ENCODE measurements around the gene GRIN1.

Gene GRIN1

GRCh38 chr9:137163365-137163715 lies 24.4 kb downstream of the GRIN1 start:
- Histone ChIP-seq H3K27ac (ENCODE audit: insufficient read depth in 1 of 2, low read depth in 1 of 2, low read length in 2 of 2, poor library complexity in 1 of 2, severe bottlenecking in 2 of 2) (no peak overlapping the region), H3K4me3 (ENCODE audit: control insufficient read depth in 1 of 7, extremely low read depth in 1 of 7, insufficient read depth in 4 of 7, low read depth in 2 of 7, low read length in 6 of 7) (peak overlapping the region in 3 of 7 experiments; percentile 36 to 59 (median 49)), H3K36me3 (ENCODE audit: control insufficient read depth in 4 of 4, insufficient read depth in 4 of 4, low read length in 3 of 4) (no peaks in the 10 kb centered on the region), H3K27me3 (replicated peaks in 2 of 5; ENCODE audit: control insufficient read depth in 4 of 5, insufficient read depth in 5 of 5, low read length in 4 of 5) (peaks cover 0 to 97% (median 19%) of the 10 kb centered on the region in 5 experiments), H3K9me3 (ENCODE audit: control extremely low read depth in 1 of 5, control insufficient read depth in 4 of 5, insufficient read depth in 2 of 5, low read depth in 1 of 5, low read length in 4 of 5) (no peaks in the 10 kb centered on the region), H3K4me1 (ENCODE audit: control extremely low read depth in 1 of 4, control insufficient read depth in 4 of 4, insufficient read depth in 4 of 4, low read length in 3 of 4) (peaks cover 0 to 49% (median 31%) of the 10 kb centered on the region in 4 experiments)
- POLR2A ChIA-PET = interaction anchor here (1.5 kb wide), 1 partner anchor 66 kb away, joined by 3 read pairs; no protein-coding TSS in a partner anchor
- CTCF ChIA-PET = interaction anchor here (1.0 to 1.4 kb wide), 4 partner anchors 8 to 64 kb away, joined by 3 to 8 read pairs (median 4); partner anchors contain the start of genes RNF224 and TMEM210
- WGBS (ENCODE audit: insufficient coverage) = 41% methylated on average over 26 of the region's 26 CpGs
- no peak for DNase-seq

- no peak for DNase-seq
- ChIA-PET CTCF (no interaction called here), POLR2A (no interaction called here)
- Histone ChIP-seq H3K27ac (ENCODE audit: insufficient read depth in 1 of 2, low read depth in 1 of 2, low read length in 2 of 2, poor library complexity in 1 of 2, severe bottlenecking in 2 of 2) (no peak overlapping the region), H3K9me3 (ENCODE audit: control extremely low read depth in 1 of 5, control insufficient read depth in 4 of 5, insufficient read depth in 2 of 5, low read depth in 1 of 5, low read length in 4 of 5) (no peaks in the 10 kb centered on the region), H3K4me3 (ENCODE audit: control insufficient read depth in 1 of 7, extremely low read depth in 1 of 7, insufficient read depth in 4 of 7, low read depth in 2 of 7, low read length in 6 of 7) (no peak overlapping the region), H3K27me3 (replicated peaks in 2 of 5; ENCODE audit: control insufficient read depth in 4 of 5, insufficient read depth in 5 of 5, low read length in 4 of 5) (peaks cover 0 to 96% (median 17%) of the 10 kb centered on the region in 5 experiments), H3K36me3 (ENCODE audit: control insufficient read depth in 4 of 4, insufficient read depth in 4 of 4, low read length in 3 of 4) (no peaks in the 10 kb centered on the region), H3K4me1 (ENCODE audit: control extremely low read depth in 1 of 4, control insufficient read depth in 4 of 4, insufficient read depth in 4 of 4, low read length in 3 of 4) (peaks cover 0 to 49% (median 32%) of the 10 kb centered on the region in 4 experiments)
- 92% methylated on average over 18 of the region's 22 CpGs for WGBS (ENCODE audit: insufficient coverage)
These were observed 24.9 kb downstream of the GRIN1 start for GRCh38 chr9:137163805-137164204.

GRCh38 chr9:137164370-137165249 lies 25.7 kb downstream of the GRIN1 start:
- peaks cover 0 to 50% (median 36%) of the 10 kb centered on the region in 4 experiments for H3K4me1 ChIP-seq (ENCODE audit: control extremely low read depth in 1 of 4, control insufficient read depth in 4 of 4, insufficient read depth in 4 of 4, low read length in 3 of 4)
- 86% methylated on average over 27 of the region's 34 CpGs for WGBS (ENCODE audit: insufficient coverage)
- no peaks in the 10 kb centered on the region for H3K9me3 ChIP-seq (ENCODE audit: control extremely low read depth in 1 of 5, control insufficient read depth in 4 of 5, insufficient read depth in 2 of 5, low read depth in 1 of 5, low read length in 4 of 5)
- H3K36me3 ChIP-seq (ENCODE audit: control insufficient read depth in 4 of 4, insufficient read depth in 4 of 4, low read length in 3 of 4) = no peaks in the 10 kb centered on the region
- no peak overlapping the region for H3K27ac ChIP-seq (ENCODE audit: insufficient read depth in 1 of 2, low read depth in 1 of 2, low read length in 2 of 2, poor library complexity in 1 of 2, severe bottlenecking in 2 of 2)
- ChIA-PET CTCF (no interaction called here), POLR2A (no interaction called here)
- H3K4me3 ChIP-seq (ENCODE audit: control insufficient read depth in 1 of 7, extremely low read depth in 1 of 7, insufficient read depth in 4 of 7, low read depth in 2 of 7, low read length in 6 of 7) = no peak overlapping the region
- H3K27me3 ChIP-seq (replicated peaks in 2 of 5; ENCODE audit: control insufficient read depth in 4 of 5, insufficient read depth in 5 of 5, low read length in 4 of 5) = peaks cover 0 to 96% (median 14%) of the 10 kb centered on the region in 5 experiments
- no peak for DNase-seq

- H3K27me3 ChIP-seq (replicated peaks in 2 of 5; ENCODE audit: control insufficient read depth in 4 of 5, insufficient read depth in 5 of 5, low read length in 4 of 5) = peaks cover 0 to 96% (median 14%) of the 10 kb centered on the region in 5 experiments
- H3K36me3 ChIP-seq (ENCODE audit: control insufficient read depth in 4 of 4, insufficient read depth in 4 of 4, low read length in 3 of 4) = no peaks in the 10 kb centered on the region
- no peak overlapping the region for H3K4me3 ChIP-seq (ENCODE audit: control insufficient read depth in 1 of 7, extremely low read depth in 1 of 7, insufficient read depth in 4 of 7, low read depth in 2 of 7, low read length in 6 of 7)
- H3K4me1 ChIP-seq (ENCODE audit: control extremely low read depth in 1 of 4, control insufficient read depth in 4 of 4, insufficient read depth in 4 of 4, low read length in 3 of 4) = peaks cover 0 to 58% (median 41%) of the 10 kb centered on the region in 4 experiments
- no peaks in the 10 kb centered on the region for H3K9me3 ChIP-seq (ENCODE audit: control extremely low read depth in 1 of 5, control insufficient read depth in 4 of 5, insufficient read depth in 2 of 5, low read depth in 1 of 5, low read length in 4 of 5)
- no peak for DNase-seq
- CTCF ChIA-PET = interaction anchor here (1.1 kb wide), 1 partner anchor 10 kb away, joined by 3 read pairs; no protein-coding TSS in a partner anchor
- H3K27ac ChIP-seq (ENCODE audit: insufficient read depth in 1 of 2, low read depth in 1 of 2, low read length in 2 of 2, poor library complexity in 1 of 2, severe bottlenecking in 2 of 2) = no peak overlapping the region
- 92% methylated on average over 29 of the region's 32 CpGs for WGBS (ENCODE audit: insufficient coverage)
- POLR2A ChIA-PET = no interaction called here
These were observed 26.4 kb downstream of the GRIN1 start for GRCh38 chr9:137165250-137165836.

GRCh38 chr9:137166380-137167229 lies 27.7 kb downstream of the GRIN1 start:
- no peak for DNase-seq
- no peak overlapping the region for H3K27ac ChIP-seq (ENCODE audit: insufficient read depth in 1 of 2, low read depth in 1 of 2, low read length in 2 of 2, poor library complexity in 1 of 2, severe bottlenecking in 2 of 2)
- no peaks in the 10 kb centered on the region for H3K36me3 ChIP-seq (ENCODE audit: control insufficient read depth in 4 of 4, insufficient read depth in 4 of 4, low read length in 3 of 4)
- 66% methylated on average over 15 of the region's 22 CpGs for WGBS (ENCODE audit: insufficient coverage)
- peaks cover 0 to 90% (median 14%) of the 10 kb centered on the region in 5 experiments for H3K27me3 ChIP-seq (replicated peaks in 2 of 5; ENCODE audit: control insufficient read depth in 4 of 5, insufficient read depth in 5 of 5, low read length in 4 of 5)
- H3K4me3 ChIP-seq (ENCODE audit: control insufficient read depth in 1 of 7, extremely low read depth in 1 of 7, insufficient read depth in 4 of 7, low read depth in 2 of 7, low read length in 6 of 7) = no peak overlapping the region
- H3K4me1 ChIP-seq (ENCODE audit: control extremely low read depth in 1 of 4, control insufficient read depth in 4 of 4, insufficient read depth in 4 of 4, low read length in 3 of 4) = peaks cover 0 to 69% (median 48%) of the 10 kb centered on the region in 4 experiments
- CTCF ChIA-PET = interaction anchor here (0.8 to 1.3 kb wide), 4 partner anchors 9 to 68 kb away, joined by 3 read pairs; no protein-coding TSS in a partner anchor
- H3K9me3 ChIP-seq (ENCODE audit: control extremely low read depth in 1 of 5, control insufficient read depth in 4 of 5, insufficient read depth in 2 of 5, low read depth in 1 of 5, low read length in 4 of 5) = no peaks in the 10 kb centered on the region
- POLR2A ChIA-PET = no interaction called here

GRCh38 chr9:137167277-137167746 lies 28.4 kb downstream of the GRIN1 start:
- H3K36me3 ChIP-seq (ENCODE audit: control insufficient read depth in 4 of 4, insufficient read depth in 4 of 4, low read length in 3 of 4) = no peaks in the 10 kb centered on the region
- POLR2A ChIA-PET = no interaction called here
- peak overlapping the region in 1 of 7 experiments; percentile 57 for H3K4me3 ChIP-seq (ENCODE audit: control insufficient read depth in 1 of 7, extremely low read depth in 1 of 7, insufficient read depth in 4 of 7, low read depth in 2 of 7, low read length in 6 of 7)
- H3K27ac ChIP-seq (ENCODE audit: insufficient read depth in 1 of 2, low read depth in 1 of 2, low read length in 2 of 2, poor library complexity in 1 of 2, severe bottlenecking in 2 of 2) = no peak overlapping the region
- CTCF ChIA-PET = interaction anchor here (1.2 kb wide), 1 partner anchor 68 kb away, joined by 3 read pairs; no protein-coding TSS in a partner anchor
- no peaks in the 10 kb centered on the region for H3K9me3 ChIP-seq (ENCODE audit: control extremely low read depth in 1 of 5, control insufficient read depth in 4 of 5, insufficient read depth in 2 of 5, low read depth in 1 of 5, low read length in 4 of 5)
- peaks cover 0 to 83% (median 18%) of the 10 kb centered on the region in 5 experiments for H3K27me3 ChIP-seq (replicated peaks in 2 of 5; ENCODE audit: control insufficient read depth in 4 of 5, insufficient read depth in 5 of 5, low read length in 4 of 5)
- peaks cover 0 to 70% (median 49%) of the 10 kb centered on the region in 4 experiments for H3K4me1 ChIP-seq (ENCODE audit: control extremely low read depth in 1 of 4, control insufficient read depth in 4 of 4, insufficient read depth in 4 of 4, low read length in 3 of 4)
- DNase-seq = peak in 1 of 3 donors; percentile 21
- whole genome bisulfite sequencing (ENCODE audit: insufficient coverage) = 34% methylated on average over 35 of the region's 44 CpGs

Data from common myeloid progenitor, CD34-positive (primary cell).